ENCODE measurements around the gene RIC1.

DNA sequence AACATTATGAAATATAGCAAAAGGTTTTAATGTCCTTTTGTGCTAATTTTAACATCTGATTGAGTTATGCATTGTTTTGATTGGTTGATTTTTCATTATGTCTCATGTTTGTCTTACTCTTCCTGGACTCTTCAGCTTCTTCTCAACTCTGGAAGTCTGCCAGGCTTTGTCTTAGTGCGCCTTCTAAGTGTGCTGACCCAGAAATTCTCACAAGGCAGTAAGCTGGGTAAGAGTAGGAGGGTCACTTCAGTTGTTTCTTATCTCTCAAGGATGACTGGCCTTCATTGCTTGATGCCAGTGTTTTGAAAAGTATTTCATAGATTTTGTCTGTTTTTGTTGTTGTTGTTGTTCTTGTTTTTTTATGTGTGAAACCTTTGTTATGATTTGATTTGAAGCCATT lies 59.2 kb downstream of the RIC1 start:
- TF ChIP-seq EZH2 (IDR thresholded peaks at IDR 0.05): no peak
- TF ChIP-seq POLR2A (IDR thresholded peaks at IDR 0.05; ENCODE audit: borderline replicate concordance, extremely low read depth, insufficient read depth, insufficient read length): no peak
- TF ChIP-seq, protein P1, sequence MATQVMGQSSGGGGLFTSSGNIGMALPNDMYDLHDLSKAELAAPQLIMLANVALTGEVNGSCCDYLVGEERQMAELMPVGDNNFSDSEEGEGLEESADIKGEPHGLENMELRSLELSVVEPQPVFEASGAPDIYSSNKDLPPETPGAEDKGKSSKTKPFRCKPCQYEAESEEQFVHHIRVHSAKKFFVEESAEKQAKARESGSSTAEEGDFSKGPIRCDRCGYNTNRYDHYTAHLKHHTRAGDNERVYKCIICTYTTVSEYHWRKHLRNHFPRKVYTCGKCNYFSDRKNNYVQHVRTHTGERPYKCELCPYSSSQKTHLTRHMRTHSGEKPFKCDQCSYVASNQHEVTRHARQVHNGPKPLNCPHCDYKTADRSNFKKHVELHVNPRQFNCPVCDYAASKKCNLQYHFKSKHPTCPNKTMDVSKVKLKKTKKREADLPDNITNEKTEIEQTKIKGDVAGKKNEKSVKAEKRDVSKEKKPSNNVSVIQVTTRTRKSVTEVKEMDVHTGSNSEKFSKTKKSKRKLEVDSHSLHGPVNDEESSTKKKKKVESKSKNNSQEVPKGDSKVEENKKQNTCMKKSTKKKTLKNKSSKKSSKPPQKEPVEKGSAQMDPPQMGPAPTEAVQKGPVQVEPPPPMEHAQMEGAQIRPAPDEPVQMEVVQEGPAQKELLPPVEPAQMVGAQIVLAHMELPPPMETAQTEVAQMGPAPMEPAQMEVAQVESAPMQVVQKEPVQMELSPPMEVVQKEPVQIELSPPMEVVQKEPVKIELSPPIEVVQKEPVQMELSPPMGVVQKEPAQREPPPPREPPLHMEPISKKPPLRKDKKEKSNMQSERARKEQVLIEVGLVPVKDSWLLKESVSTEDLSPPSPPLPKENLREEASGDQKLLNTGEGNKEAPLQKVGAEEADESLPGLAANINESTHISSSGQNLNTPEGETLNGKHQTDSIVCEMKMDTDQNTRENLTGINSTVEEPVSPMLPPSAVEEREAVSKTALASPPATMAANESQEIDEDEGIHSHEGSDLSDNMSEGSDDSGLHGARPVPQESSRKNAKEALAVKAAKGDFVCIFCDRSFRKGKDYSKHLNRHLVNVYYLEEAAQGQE (IDR thresholded peaks at IDR 0.05; ENCODE audit: low read depth): no peak

All from HCT116 (cell line).